HS-27A (cell line): Measurements from ENCODE around the gene UBR4.

Source experiments
- DNase-seq: peaks from one replicate; pipeline ENCODE4 v3.0.0-alpha.2; 2012; ENCODE audit warnings: low read depth, missing footprints

UBR4 gene

GRCh38 chr1:19055001-19055400 is 155.1 kb downstream of the UBR4 start:
- DNase-seq, result no peak

GRCh38 chr1:19054216-19054615 is 155.8 kb downstream of the UBR4 start:
- no peak for DNase-seq

DNA sequence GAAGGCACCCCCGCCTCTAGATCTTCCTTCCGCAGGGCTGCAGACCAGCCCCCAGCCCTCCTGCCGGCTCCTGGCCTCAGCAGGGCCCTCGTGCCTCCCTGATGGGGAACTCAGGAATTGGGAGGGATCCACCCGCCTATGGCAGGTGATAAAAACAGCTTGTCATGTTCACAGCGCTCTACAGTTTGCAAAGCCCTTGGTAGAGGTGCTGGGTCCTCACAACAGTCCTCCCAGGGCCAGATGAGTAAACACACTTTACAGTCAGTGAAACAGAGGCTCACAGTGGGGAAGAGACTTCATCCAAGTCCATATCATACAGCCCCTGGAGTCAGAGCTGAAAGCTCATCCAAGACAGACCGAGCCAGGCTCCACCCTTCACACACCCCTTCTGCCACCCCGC is 156.6 kb downstream of the UBR4 start:
- no peak for DNase-seq

- no peak for DNase-seq
Measured at GRCh38 chr1:19049798-19050197, 160.3 kb downstream of the UBR4 start.

DNA sequence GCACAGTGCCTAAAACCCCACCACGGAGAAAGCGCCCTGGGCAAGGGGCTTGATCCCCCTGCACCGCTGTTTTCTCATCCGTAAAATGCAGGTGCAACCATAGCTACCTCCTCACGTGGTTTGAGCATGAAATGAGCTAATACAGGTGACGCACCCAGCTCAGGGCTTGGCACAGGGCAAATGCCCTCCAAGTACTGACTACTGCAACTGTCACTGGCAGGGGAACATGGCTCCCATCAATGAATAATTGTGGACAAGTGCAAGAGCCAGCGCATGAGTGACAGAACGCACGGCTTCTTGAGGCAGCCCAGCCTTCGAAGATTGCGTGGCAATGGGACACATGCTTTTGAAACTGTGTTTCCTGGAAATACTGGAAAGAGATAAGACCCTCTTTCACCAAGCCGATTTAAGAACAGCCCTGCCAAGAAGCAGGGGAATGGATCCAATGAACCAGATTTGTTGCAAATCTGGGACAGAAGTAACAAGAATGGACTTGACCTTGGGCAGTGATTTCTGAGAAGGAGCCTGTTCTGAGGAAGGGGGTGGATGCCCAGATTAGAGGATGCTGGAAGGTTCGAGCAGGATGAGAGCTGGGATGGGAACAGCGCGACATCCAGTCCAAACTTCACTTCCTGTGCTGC is 160.8 kb downstream of the UBR4 start:
- DNase-seq, result no peak

- no peak for DNase-seq
Measured at GRCh38 chr1:19046972-19047731, 162.9 kb downstream of the UBR4 start.

- no peak for DNase-seq
Measured at GRCh38 chr1:19045898-19046880, 163.9 kb downstream of the UBR4 start.

DNA sequence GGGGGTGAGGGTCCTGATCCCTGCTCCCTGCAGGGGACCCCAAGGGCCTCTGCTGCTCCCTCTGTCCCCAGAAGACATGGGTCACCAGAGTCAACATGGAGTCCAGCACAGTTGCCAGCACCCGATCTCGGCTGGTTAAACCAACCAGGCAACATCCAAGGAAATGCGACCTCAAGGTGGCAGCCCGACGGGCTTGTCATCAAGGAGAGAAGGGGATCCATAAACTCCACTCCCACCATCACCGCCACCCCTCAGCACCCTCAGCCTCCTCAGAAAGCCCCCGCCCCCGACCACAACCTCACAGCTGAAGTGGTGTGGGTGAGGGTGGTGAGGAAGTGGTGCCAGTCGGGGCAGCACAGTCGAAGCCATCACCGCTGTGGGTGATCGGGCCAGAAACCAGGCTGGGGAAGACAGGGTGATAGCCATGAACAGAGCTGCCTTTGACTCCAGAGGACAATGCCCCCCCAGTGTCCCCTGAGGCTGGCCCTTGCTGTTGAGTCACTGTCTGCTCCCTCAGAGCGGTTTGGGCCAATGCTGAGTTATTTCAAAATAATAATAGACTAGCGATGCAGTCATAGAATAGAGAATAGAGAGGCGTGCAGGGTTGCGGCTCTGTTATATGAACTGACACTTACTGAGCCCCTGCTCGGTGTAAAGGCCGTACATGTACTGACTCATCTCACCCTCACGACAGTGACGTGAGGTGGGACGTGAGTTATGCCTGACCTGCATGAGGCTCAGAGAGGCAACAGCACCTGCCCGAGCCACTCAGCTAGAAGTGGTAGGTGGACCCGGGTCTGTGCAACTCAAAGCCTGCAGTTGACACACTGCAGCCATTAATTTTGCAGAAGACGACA is 164.9 kb downstream of the UBR4 start:
- no peak for DNase-seq

DNA sequence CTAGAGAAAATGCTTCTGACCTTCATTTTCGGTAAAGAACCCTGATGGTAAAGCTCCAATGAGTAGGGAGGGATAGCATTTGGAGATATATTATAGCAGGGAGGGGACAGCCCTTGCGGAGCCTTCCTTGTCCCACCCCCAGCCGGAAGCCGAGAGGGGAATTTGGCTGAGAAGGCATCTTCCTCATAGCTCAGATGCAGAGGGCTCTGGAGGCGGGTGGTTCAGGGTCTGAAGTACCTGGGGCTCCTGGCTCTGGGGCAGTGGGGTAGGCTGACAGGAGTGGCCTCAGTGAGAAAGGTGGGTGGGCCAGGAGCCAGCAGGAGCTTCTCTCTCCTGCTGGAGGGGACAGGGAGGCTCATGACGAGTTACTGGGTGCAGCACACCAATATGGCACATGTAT is 165.6 kb downstream of the UBR4 start:
- DNase-seq, result no peak

- DNase-seq, result no peak
Measured at GRCh38 chr1:19043579-19044443, 166.3 kb downstream of the UBR4 start.

DNA sequence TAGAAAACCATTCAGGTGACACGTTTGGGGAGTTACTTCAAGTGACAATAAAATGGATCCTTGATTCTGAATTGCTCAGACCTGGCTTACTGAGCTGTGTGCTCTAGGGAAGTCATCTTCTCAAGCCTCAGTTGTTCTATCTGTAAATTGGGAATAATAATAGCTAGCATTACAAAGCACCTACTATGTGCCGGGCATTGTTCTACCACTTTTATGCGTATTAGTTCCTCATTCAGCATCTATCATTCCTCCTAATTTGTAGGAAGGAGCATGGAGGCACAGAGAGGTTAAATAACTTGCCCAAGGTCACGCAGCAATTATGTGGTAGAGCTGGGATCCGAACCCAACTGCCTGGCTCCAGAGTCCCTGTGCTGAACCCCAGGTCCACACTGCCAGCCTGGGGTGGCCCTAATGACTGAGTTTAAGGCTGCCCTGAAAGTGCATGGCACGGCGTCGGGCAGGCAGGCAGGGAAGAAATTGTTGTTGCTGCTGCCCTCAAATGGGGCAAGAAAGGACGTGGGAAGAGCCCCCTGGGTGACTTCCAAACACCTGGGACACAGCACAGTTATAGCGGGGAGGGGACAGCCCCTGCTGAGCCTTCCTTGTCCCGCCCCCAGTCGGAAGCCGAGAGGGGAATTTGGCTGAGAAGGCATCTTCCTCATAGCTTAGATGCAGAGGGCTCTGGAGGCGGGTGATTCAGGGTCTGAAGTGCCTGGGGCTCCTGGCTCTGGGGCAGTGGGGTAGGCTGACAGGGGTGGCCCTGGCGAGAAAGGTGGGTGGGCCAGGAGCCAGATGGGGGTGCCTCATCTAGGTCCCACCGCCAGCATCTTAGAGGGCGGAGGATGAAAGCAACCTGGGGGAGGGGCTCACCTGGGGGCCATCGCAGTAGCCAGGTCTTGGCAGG is 167.1 kb downstream of the UBR4 start:
- no peak for DNase-seq

GRCh38 chr1:19040010-19040680 is 169.9 kb downstream of the UBR4 start:
- no peak for DNase-seq

GRCh38 chr1:19038732-19039131 is 171.3 kb downstream of the UBR4 start:
- DNase-seq, result no peak

DNA sequence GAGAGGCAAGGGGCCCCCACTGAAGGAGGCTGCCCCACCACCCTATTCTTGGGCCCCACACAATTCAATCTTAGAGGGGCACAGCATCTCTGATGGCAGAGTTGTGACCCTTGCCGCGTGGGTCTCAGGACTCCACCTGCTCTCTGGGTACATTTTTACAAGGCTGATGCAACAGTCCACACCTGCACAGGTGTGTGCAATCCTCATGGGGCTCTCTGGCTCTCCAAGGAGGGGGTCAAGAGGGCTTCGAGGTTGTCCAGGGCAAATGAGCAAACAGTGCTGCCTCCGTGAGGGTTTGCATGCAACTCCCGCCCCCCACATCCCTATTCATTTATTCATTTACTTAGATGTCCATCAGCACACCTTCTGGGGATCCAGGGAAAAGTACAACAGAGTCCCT is 172.0 kb downstream of the UBR4 start:
- no peak for DNase-seq

GRCh38 chr1:19037659-19038058 is 172.4 kb downstream of the UBR4 start:
- no peak for DNase-seq

GRCh38 chr1:19036813-19037605 is 173.1 kb downstream of the UBR4 start:
- no peak for DNase-seq

DNA sequence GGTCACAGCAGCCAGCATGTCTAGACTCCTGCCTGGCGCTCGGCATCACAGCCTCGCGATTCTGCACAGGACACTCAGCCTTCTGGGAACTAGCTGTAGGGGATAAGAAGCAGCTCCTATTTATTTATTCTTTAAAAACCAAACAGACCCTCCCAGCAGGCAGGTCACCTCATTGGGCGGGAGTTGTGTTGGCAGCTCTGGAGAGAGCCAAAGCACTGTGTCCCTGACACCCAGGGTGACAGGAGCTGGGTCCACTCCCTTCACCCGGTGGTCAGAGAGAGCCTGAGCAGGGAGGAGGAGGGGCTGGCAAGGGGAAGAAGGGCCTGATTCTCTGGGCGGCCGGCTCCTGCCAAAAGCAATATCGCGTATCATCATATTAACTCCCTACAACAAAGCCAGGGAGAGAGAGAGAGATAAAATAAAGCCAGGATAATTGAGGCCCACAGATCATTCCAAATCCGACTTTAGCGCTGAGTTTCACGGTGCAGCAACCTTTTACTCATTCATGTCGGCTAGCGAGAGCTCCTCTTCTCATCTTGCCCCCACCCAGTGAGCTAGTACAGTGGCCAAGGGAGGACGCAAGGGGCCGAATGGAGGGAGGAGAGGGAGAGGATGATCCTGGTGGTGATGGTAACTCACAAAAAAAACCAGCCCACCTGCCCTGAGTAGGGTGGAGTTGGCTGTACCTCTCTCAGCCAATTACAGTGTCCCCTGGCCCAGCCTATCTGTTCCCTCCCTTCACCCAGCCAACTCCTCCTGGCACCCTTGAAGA is 173.8 kb downstream of the UBR4 start:
- no peak for DNase-seq
